GM18867 (cell line): ENCODE data around the gene PPP1R15A.
"Not testable (repeated sequence)": the region's sequence is repeated elsewhere in the genome, so short reads cannot be mapped to it uniquely, and the experiment has no call there.

ENCODE experiments used
- ATAC-seq: cut with Tn5 transposase; IDR thresholded peaks from one replicate; pipeline ENCODE4 v1.9.1; 2021; ENCODE audit warnings: mild to moderate bottlenecking, moderate library complexity; ENCODE audit not compliant: unreplicated experiment

Gene PPP1R15A

DNA sequence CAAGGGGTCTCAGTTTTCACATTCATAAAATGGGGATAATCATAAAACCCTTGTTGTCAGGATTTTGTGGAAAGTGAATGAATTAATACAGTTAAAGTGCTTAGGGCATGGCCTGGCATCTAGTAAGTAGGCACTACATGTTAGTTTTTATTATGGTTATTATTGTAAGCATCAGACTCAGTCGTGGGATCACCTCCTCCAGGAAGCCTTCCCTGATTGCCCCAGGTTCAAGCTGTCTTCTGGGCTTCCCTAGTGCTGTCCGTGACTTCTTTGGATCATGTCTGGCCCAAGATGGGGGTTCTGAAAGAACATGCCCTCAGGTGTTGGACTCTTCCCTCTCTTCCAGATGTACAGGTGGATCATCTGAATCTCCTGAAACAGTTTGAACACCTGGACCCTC, 38.6 kb downstream of the PPP1R15A start:
- no peak for ATAC-seq

DNA sequence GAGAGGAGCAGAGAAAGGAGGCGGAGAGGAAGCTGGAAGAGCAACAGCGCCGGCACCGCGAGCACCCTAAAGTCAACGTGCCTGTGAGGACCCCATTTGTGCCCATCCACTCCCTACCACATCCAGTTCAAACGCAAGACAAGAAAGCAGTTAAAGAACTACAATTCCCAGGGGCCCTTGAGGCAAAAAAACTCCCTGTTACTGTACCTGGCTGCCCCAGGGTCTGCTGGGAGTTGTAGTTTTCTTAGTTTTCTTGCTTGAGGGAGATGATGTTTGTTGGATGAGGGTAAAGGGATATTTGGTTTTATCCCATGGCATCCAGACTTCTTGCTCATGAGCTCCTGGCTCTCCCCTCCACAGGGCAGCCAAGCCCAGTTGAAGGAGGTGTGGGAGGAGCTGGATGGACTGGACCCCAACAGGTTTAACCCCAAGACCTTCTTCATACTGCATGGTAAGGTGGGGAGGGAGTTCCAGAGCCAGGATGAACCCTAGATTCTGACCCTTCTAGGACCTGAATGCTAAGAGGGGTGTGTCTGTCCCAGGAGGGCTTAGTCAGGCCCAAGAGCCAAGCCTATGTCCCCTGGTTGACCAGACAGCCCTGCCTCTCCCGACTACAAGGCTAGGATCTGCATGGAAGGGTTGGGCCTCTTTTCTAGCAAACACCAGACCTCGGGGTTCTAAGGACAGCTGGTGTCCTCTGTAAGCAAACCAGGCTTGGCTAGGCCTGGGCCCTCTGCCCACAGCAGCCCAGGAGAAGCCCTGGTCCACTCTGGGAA, 41.1 kb downstream of the PPP1R15A start:
- ATAC-seq: no peak

DNA sequence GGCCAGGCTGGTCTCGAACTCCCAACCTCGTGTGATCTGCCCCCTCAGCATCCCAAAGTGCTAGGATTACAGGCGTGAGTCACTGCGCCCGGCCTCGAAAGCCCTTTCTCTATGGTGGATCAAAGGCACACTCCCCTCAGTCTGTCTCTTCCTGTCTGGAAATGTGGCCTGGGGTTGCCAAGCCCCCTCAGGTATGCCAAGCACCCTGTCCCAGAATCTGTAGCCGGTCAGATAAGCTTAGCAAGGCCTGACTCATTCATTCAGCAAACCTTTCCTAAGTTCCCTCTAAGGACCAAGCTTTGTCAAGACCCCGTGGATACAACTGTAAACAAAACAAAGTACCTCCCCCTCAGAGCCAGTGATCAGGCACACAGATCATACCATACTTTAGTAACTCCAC, 42.0 kb downstream of the PPP1R15A start:
- ATAC-seq: no peak

DNA sequence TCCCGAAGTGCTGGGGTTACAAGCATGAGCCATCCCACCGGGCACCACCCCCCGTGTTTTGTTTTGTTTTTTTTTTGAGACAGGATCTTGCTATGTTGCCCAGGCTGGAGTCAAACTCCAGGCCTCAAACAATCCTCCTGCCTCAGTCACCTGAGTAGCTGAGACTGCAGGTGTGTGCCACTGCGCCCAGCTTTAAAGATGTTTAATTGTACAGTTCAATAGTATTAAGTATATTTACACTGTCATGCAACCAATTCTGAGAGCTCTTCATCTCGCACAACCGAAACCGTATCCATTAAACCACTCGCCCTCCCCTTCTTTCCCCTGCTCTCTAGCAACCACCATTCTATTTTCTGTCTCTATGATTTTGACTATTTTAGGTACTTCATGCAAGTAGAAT, 43.5 kb downstream of the PPP1R15A start:
- no peak for ATAC-seq

DNA sequence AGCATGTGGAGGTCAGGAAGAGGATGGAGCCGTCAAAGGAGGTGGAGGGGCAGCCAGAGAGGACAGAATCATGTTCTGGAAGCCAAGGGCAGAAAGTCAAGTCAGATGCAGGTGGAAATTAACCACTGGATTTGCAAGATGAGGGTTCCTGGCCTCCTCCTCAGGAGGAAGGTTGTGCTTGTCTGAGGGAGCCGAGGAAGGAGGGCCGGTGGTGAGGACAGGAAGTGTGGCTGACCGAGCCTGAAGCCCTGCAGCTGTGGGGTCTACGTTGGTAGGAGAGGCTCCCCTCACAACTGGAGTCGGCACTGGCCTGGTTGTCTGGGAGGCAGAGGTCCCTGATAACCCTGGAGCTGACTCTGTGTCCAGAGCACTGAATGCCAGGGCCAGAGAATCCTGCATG, 45.9 kb downstream of the PPP1R15A start:
- ATAC-seq: no peak

DNA sequence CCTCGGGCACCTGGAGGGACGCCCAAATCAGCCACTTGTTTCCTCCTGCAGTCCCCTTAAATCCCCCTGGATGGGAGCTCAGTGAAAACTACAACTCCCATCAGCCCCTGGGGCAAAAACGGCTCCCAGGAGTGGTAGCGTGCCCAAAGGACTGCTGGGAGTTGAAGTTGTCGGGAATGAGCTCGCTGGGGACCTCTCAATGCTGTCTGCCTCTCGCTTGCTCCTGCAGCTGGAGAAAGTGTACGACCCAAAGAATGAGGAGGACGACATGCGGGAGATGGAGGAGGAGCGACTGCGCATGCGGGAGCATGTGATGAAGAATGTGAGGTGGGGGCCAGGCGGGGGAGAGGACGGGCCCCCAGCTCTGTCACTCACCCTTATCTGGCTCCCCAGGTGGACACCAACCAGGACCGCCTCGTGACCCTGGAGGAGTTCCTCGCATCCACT, 46.6 kb downstream of the PPP1R15A start:
- no peak for ATAC-seq

DNA sequence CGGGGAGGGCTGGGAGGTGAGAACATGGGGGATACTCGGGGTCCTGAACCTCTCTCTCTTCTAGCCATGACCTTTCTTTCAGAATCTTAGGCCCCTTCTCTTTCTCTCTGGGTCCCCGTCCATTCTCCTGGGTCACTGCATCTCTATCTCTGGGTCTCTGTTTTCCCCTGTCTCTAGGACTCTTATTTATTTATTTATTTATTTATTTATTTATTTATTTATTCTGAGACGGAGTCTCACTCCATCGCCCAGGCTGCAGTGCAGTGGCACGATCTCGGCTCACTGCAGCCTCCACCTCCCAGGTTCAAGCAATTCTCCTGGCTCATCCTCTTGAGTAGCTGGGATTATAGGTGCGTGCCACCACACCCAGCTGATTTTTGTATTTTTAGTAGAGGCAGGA, 47.0 kb downstream of the PPP1R15A start:
- ATAC-seq: not testable (repeated sequence)

DNA sequence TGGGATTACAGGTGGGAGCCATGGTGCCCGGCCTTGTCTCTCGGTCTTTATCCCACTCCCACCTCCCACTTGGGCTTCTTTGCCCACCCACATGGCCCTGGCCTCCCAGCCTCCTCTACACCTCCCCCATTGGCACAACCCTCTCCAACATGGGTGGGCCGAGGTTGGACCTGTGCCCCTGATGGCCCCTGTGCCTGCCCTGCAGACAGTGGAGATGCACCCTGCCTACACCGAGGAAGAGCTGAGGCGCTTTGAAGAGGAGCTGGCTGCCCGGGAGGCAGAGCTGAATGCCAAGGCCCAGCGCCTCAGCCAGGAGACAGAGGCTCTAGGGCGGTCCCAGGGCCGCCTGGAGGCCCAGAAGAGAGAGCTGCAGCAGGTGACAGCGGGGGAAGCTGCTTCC, 48.7 kb downstream of the PPP1R15A start:
- no peak for ATAC-seq

DNA sequence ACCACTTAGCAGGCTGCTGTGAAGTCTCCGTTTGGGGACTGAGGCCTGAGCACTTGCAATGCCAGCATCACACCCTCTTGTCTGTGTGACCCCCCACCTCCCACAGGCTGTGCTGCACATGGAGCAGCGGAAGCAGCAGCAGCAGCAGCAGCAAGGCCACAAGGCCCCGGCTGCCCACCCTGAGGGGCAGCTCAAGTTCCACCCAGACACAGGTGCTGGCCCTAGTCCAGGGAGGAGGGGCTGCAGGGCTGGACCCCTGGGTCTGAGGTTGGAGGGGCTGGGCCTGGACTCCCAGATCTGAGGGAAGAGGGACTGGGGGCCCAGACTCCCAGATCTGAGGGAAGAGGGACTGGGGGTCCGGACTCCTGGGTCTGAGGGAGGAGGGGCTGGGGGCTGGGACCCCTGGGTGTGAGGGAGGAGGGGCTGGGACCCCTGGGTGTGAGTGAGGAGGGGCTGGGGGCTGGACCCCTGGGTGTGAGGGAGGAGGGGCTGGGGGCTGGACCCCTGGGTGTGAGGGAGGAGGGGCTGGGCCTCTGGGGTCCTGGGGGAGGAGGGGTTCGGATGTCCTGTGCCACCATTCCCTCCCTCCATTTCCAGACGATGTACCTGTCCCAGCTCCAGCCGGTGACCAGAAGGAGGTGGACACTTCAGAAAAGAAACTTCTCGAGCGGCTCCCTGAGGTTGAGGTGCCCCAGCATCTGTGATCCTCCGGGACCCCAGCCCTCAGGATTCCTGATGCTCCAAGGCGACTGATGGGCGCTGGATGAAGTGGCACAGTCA, 49.7 kb downstream of the PPP1R15A start:
- no peak for ATAC-seq

DNA sequence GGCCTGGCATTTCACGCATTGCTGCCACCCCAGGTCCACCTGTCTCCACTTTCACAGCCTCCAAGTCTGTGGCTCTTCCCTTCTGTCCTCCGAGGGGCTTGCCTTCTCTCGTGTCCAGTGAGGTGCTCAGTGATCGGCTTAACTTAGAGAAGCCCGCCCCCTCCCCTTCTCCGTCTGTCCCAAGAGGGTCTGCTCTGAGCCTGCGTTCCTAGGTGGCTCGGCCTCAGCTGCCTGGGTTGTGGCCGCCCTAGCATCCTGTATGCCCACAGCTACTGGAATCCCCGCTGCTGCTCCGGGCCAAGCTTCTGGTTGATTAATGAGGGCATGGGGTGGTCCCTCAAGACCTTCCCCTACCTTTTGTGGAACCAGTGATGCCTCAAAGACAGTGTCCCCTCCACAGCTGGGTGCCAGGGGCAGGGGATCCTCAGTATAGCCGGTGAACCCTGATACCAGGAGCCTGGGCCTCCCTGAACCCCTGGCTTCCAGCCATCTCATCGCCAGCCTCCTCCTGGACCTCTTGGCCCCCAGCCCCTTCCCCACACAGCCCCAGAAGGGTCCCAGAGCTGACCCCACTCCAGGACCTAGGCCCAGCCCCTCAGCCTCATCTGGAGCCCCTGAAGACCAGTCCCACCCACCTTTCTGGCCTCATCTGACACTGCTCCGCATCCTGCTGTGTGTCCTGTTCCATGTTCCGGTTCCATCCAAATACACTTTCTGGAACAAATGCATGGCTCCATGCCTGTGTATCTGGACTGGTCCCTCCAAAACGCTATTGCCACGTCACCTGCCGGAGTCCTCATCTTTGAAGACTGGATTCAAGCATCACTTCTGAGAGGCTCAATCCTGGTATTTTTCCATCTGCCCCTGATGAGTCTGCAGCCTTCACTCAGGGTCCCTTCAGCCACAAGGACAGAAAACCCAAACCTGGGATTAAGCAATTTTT, 50.6 kb downstream of the PPP1R15A start:
- no peak for ATAC-seq

DNA sequence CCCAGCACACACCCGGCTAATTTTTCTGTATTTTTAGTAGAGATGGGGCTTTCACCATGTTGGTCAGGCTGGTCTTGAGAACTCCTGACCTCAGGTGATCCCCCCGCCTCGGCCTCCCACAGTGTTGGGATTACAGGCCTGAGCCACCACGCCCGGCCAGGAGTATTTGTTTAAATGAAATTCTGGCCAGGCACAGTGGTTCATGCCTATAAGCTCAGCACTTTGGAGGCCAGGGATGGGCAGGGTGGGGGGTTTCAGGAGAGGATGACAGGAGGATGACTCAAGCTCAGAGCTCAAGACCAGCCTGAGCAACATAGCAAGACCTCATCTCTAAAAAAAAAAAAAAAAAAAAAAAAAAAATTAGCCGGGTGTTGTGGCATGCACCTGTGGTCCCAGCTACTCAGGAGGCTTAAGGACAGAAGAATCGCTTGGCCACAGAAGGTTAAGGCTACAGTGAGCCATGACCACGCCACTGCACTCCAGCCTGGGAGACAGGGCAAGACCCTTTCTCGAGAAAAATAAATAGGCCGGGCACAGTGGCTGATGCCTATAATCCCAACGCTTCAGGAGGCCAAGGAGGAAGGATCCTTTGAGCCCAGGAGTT, 53.1 kb downstream of the PPP1R15A start:
- no peak for ATAC-seq
